SK-N-SH (cell line): ENCODE results near the gene PCDH1. TPM values are rescaled to one million over a fixed set of nuclear protein-coding genes. Genes with fewer than 3 reads are reported as not detected.

Source experiments
- CTCF ChIA-PET: fragments of 300-600, 350-600 bp; formaldehyde crosslinking; extraction: SDS; loops from one replicate; lab custom pipeline; 2021; lab: Yijun Ruan, JAX
- POLR2A ChIA-PET: fragments of 350-600 bp; sonication (Branson Sonifier 250); formaldehyde crosslinking; extraction: SDS; loops from one replicate; lab custom pipeline; 2020; ENCODE audit warnings: antibody characterized with exemption, inconsistent platforms; lab: Yijun Ruan, JAX
- DNase-seq: peaks from one replicate; pipeline ENCODE4 v3.0.0; 2012
- H2AFZ ChIP-seq: fragments of 200-600 bp; sonication (generic); 2 replicates; pipeline ENCODE4 v1.8.1; 2016; ENCODE audit warnings: antibody characterized with exemption, mild to moderate bottlenecking, low read depth
- H3F3A ChIP-seq: fragments of 200-600 bp; sonication (generic); replicated peaks from 2 replicates; pipeline ENCODE3; 2016; ENCODE audit warnings: antibody characterized with exemption, mild to moderate bottlenecking; ENCODE audit not compliant: insufficient read depth
- H3K27ac ChIP-seq, 2 experiments: fragments of 200-500 bp in 1 of 2; fragments of 200-600 bp in 1 of 2; sonication (Bioruptor generic) in 1 of 2; sonication (generic), shearing (Covaris generic) in 1 of 2; 2 replicates each; pipeline versions ENCODE4 v1.5.1 to v1.6.1; 2014 to 2016; ENCODE audit warnings: low read depth in 2 of 2, inconsistent platforms in 1 of 2, low read length in 1 of 2, mild to moderate bottlenecking in 1 of 2, mixed read lengths in 1 of 2
- H3K27me3 ChIP-seq: fragments of 200-600 bp; sonication (generic), shearing (Covaris generic); 2 replicates; pipeline ENCODE4 v1.6.1; 2016; ENCODE audit warnings: mixed run types; ENCODE audit not compliant: insufficient read depth
- H3K36me3 ChIP-seq, 2 experiments: fragments of 200-500 bp in 1 of 2; fragments of 200-600 bp in 1 of 2; sonication (Bioruptor generic) in 1 of 2; sonication (generic) in 1 of 2; replicated peaks in 1 of 2; 2 replicates each; pipeline versions ENCODE3 to v1.5.1; 2014 to 2016; ENCODE audit warnings: low read length in 1 of 2, mild to moderate bottlenecking in 1 of 2; ENCODE audit not compliant: insufficient read depth in 2 of 2, control insufficient read depth in 1 of 2
- H3K4me1 ChIP-seq, 2 experiments: fragments of 200-500 bp in 1 of 2; fragments of 200-600 bp in 1 of 2; sonication (Bioruptor generic) in 1 of 2; sonication (generic), shearing (Covaris generic) in 1 of 2; 2 replicates each; pipeline versions ENCODE4 v1.5.1 to v1.6.1; 2014 to 2016; ENCODE audit warnings: low read depth in 1 of 2, low read length in 1 of 2, mixed run types in 1 of 2; ENCODE audit not compliant: insufficient read depth in 2 of 2, control insufficient read depth in 1 of 2
- H3K4me2 ChIP-seq: fragments of 200-600 bp; sonication (generic), shearing (Covaris generic); 2 replicates; pipeline ENCODE4 v1.6.1; 2017; ENCODE audit warnings: mixed run types
- H3K4me3 ChIP-seq, 2 experiments: fragments of 200-500 bp in 1 of 2; fragments of 200-600 bp in 1 of 2; sonication (Bioruptor generic) in 1 of 2; sonication (generic), shearing (Covaris generic) in 1 of 2; 2 replicates each; pipeline versions ENCODE4 v1.5.1 to v1.8.1; 2014 to 2016; ENCODE audit warnings: low read depth in 2 of 2, inconsistent platforms in 1 of 2, low read length in 1 of 2, mild to moderate bottlenecking in 1 of 2, mixed read lengths in 1 of 2, moderate library complexity in 1 of 2
- H3K79me2 ChIP-seq: fragments of 200-600 bp; sonication (generic); 2 replicates; pipeline ENCODE4 v1.8.1; 2017; ENCODE audit warnings: mild to moderate bottlenecking; ENCODE audit not compliant: insufficient read depth
- H3K9ac ChIP-seq: fragments of 200-600 bp; sonication (generic); 2 replicates; pipeline ENCODE4 v1.6.1; 2017; ENCODE audit warnings: mixed run types
- H3K9me2 ChIP-seq: fragments of 200-600 bp; sonication (generic); 2 replicates; pipeline ENCODE4 v1.6.1; 2017; ENCODE audit warnings: mixed run types
- H3K9me3 ChIP-seq: fragments of 200-600 bp; sonication (generic); 2 replicates; pipeline ENCODE4 v1.6.1; 2017; ENCODE audit warnings: mixed run types, mild to moderate bottlenecking, moderate library complexity
- H4K20me1 ChIP-seq: fragments of 200-600 bp; sonication (generic); 2 replicates; pipeline ENCODE4 v1.6.1; 2017; ENCODE audit warnings: mild to moderate bottlenecking, mixed run types; ENCODE audit not compliant: insufficient read depth
- FOXJ3 ChIP-seq: sonication (generic); formaldehyde crosslinking; IDR thresholded peaks from 2 replicates; pipeline ENCODE4 v1.5.1; 2020; ENCODE audit warnings: mild to moderate bottlenecking, missing genetic modification reagents
- GABPA ChIP-seq: IDR thresholded peaks from 2 replicates; pipeline ENCODE4 v1.4.0; 2012; ENCODE audit warnings: low read depth, mild to moderate bottlenecking
- GATA2 ChIP-seq: sonication (generic); formaldehyde crosslinking; IDR thresholded peaks from 2 replicates; pipeline ENCODE4 v1.5.0; 2020; ENCODE audit warnings: mild to moderate bottlenecking, missing genetic modification reagents
- IRF3 ChIP-seq: fragments of 150-350 bp; IDR thresholded peaks from 2 replicates; pipeline ENCODE4 v1.6.1; 2016; ENCODE audit warnings: mild to moderate bottlenecking, low read depth, low read length
- JUND ChIP-seq: IDR thresholded peaks from 2 replicates; pipeline ENCODE4 v1.4.0; 2012
- PBX3 ChIP-seq: IDR thresholded peaks from 2 replicates; pipeline ENCODE4; 2012
- POLR2AphosphoS5 ChIP-seq: IDR thresholded peaks from 2 replicates; pipeline ENCODE4 v1.6.1; 2012; ENCODE audit warnings: low read depth, low read length
- RAD21 ChIP-seq: IDR thresholded peaks from 2 replicates; pipeline ENCODE4 v1.6.1; 2012; ENCODE audit warnings: mild to moderate bottlenecking, low read length
- RCOR1 ChIP-seq: fragments of 150-350 bp; IDR thresholded peaks from 2 replicates; pipeline ENCODE4 v1.6.1; 2017; ENCODE audit warnings: antibody characterized with exemption, low read length
- RFX5 ChIP-seq: IDR thresholded peaks from 2 replicates; pipeline ENCODE4 v1.6.1; 2012; ENCODE audit warnings: mild to moderate bottlenecking, improper control_type of control experiment, low read length
- SIN3A ChIP-seq: IDR thresholded peaks from 2 replicates; pipeline ENCODE4 v1.6.1; 2012; ENCODE audit warnings: low read depth, mild to moderate bottlenecking, low read length, moderate library complexity, borderline replicate concordance
- USF1 ChIP-seq: IDR thresholded peaks from 2 replicates; pipeline ENCODE4 v1.4.0; 2012; ENCODE audit warnings: low read depth, borderline replicate concordance
- USF2 ChIP-seq: fragments of 150-350 bp; IDR thresholded peaks from 2 replicates; pipeline ENCODE4 v1.6.1; 2017; ENCODE audit warnings: antibody characterized with exemption, low read length, low read depth, borderline replicate concordance
- YY1 ChIP-seq: IDR thresholded peaks from 2 replicates; pipeline ENCODE4 v1.4.0; 2012; ENCODE audit warnings: low read depth, mild to moderate bottlenecking
- WGBS: methylation state at CpG from one replicate; pipeline ENCODE4 v1.1.6; 2017; ENCODE audit warnings: low lambda C conversion rate; 5-methylcytosine and 5-hydroxymethylcytosine counted together
- polyA plus RNA-seq, 3 experiments: library from polyadenylated mRNA; depleted of rRNA; stranded (reverse); fragments of >200 nt; gene quantifications; 2 replicates each; pipeline ENCODE4 v1.2.3, GENCODE V29; 2012

Gene PCDH1
- polyA plus RNA-seq, 1 of the 3 experiments (the other 2 are of a cell fraction), result 0.08 TPM

- TF ChIP-seq FOXJ3 (no peak), GATA2 (CRISPR knock-in tag) (no peak), USF1 (no peak), RAD21 (no peak)
- Histone ChIP-seq H4K20me1 (no peaks in the 10 kb centered on the region), H3K4me3 (no peak overlapping the region), H3K36me3 (no peaks in the 10 kb centered on the region), H3K27ac (no peak overlapping the region), H3K79me2 (no peaks in the 10 kb centered on the region), H3K9me2 (no peaks in the 10 kb centered on the region), H3K9ac (no peak overlapping the region), H3K9me3 (no peaks in the 10 kb centered on the region), H2AFZ (no peak overlapping the region), H3F3A (no peaks in the 10 kb centered on the region), H3K4me2 (no peak overlapping the region), H3K27me3 (peaks cover 40% of the 10 kb centered on the region), H3K4me1 (peaks cover 0 to 9% of the 10 kb centered on the region in 2 experiments; a peak in 1 of 4 replicates)
- POLR2A ChIA-PET, result no interaction called here
- CTCF ChIA-PET, result interaction anchor here (1.0 to 3.3 kb wide), 9 partner anchors 11 to 267 kb away, joined by 3 to 19 read pairs (median 3); partner anchors contain the start of gene PCDH1
- 75% methylated on average over 4 of the region's 16 CpGs for WGBS
- DNase-seq, result no peak
Measured at GRCh38 chr5:141868541-141868940, 9.7 kb downstream of the PCDH1 start.

- no peaks in the 10 kb centered on the region for H3K9me2 ChIP-seq
- 45% methylated on average over 2 of the region's 4 CpGs for WGBS
- POLR2A ChIA-PET, result no interaction called here
- H3K4me3 ChIP-seq, result no peak overlapping the region
- no peaks in the 10 kb centered on the region for H3K9me3 ChIP-seq
- H3K9ac ChIP-seq, result no peak overlapping the region
- H3K79me2 ChIP-seq, result no peaks in the 10 kb centered on the region
- H3K4me1 ChIP-seq, result peaks cover 0 to 9% of the 10 kb centered on the region in 2 experiments; a peak in 1 of 4 replicates
- H4K20me1 ChIP-seq, result no peaks in the 10 kb centered on the region
- DNase-seq, result no peak
- no peaks in the 10 kb centered on the region for H3F3A ChIP-seq
- CTCF ChIA-PET, result interaction anchor here (1.1 to 3.3 kb wide), 8 partner anchors 11 to 266 kb away, joined by 3 to 19 read pairs (median 4); partner anchors contain the start of gene PCDH1
- TF ChIP-seq POLR2AphosphoS5, result no peak
- no peak for TF ChIP-seq SIN3A
- TF ChIP-seq USF2, result no peak
- TF ChIP-seq RAD21, result no peak
- TF ChIP-seq PBX3, result no peak
- peaks cover 38% of the 10 kb centered on the region for H3K27me3 ChIP-seq
- no peaks in the 10 kb centered on the region for H3K36me3 ChIP-seq
- no peak overlapping the region for H3K27ac ChIP-seq
- H3K4me2 ChIP-seq, result no peak overlapping the region
- H2AFZ ChIP-seq, result no peak overlapping the region
Measured at GRCh38 chr5:141867651-141868050, 10.6 kb downstream of the PCDH1 start.

GRCh38 chr5:141867139-141867538, 11.1 kb downstream of the PCDH1 start:
- Histone ChIP-seq H3K4me1 (peaks cover 0 to 9% of the 10 kb centered on the region in 2 experiments; a peak in 1 of 4 replicates), H2AFZ (no peak overlapping the region), H4K20me1 (no peaks in the 10 kb centered on the region), H3K9me2 (no peaks in the 10 kb centered on the region), H3K4me2 (no peak overlapping the region), H3F3A (no peaks in the 10 kb centered on the region), H3K9ac (no peak overlapping the region), H3K9me3 (no peaks in the 10 kb centered on the region)
- WGBS, result 43% methylated on average over 5 of the region's 5 CpGs
- POLR2A ChIA-PET, result no interaction called here
- DNase-seq, result no peak
- CTCF ChIA-PET, result interaction anchor here (1.0 to 3.3 kb wide), 6 partner anchors 8 to 94 kb away, joined by 3 to 19 read pairs (median 5); partner anchors contain the start of gene PCDH1
- TF ChIP-seq USF1, result no peak
- TF ChIP-seq GATA2 (CRISPR knock-in tag), result no peak
- no peak for TF ChIP-seq FOXJ3
- no peak for TF ChIP-seq RFX5
- no peak for TF ChIP-seq GABPA
- no peak for TF ChIP-seq YY1
- no peak for TF ChIP-seq IRF3
- no peak for TF ChIP-seq RCOR1
- no peak for TF ChIP-seq JUND
- TF ChIP-seq, all 33 proteins: peak for 0
- Histone ChIP-seq H3K27ac (no peak overlapping the region), H3K4me3 (no peak overlapping the region), H3K27me3 (peaks cover 35% of the 10 kb centered on the region), H3K79me2 (no peaks in the 10 kb centered on the region), H3K36me3 (no peaks in the 10 kb centered on the region)
